ENCODE results near the gene ARGFX. TPM values are rescaled to one million over a fixed set of nuclear protein-coding genes. Genes with fewer than 3 reads are reported as not detected.

ARGFX gene
- total RNA-seq, 1 experiment from 2014 or later, result not detected

- no peak overlapping the region for H3K4me3 ChIP-seq (replicated peaks in 1 of 2; ENCODE audit: low read depth in 1 of 2, low read length in 2 of 2)
- no peak for TF ChIP-seq TCF7L2 (IDR thresholded peaks at IDR 0.05; ENCODE audit: borderline replicate concordance, extremely low read depth, insufficient read depth, insufficient read length)
- no peak for TF ChIP-seq SRF (IDR thresholded peaks at IDR 0.05; ENCODE audit: low read depth)
- no peak for TF ChIP-seq MAX (IDR thresholded peaks at IDR 0.05)
- no peak for TF ChIP-seq CEBPB (IDR thresholded peaks at IDR 0.05; ENCODE audit: low read depth)
- TF ChIP-seq REST (IDR thresholded peaks at IDR 0.05; ENCODE audit: low read depth), result no peak
- no peak for TF ChIP-seq SIN3A (IDR thresholded peaks at IDR 0.05; ENCODE audit: low read depth)
- no peak for TF ChIP-seq ZFX (IDR thresholded peaks at IDR 0.05)
- TF ChIP-seq CBX3 (IDR thresholded peaks at IDR 0.05; ENCODE audit: low read depth), result no peak
- TF ChIP-seq FOSL1 (IDR thresholded peaks at IDR 0.05; ENCODE audit: low read depth), result no peak
- no peak for TF ChIP-seq SP1 (IDR thresholded peaks at IDR 0.05; ENCODE audit: low read depth)
- TF ChIP-seq ZNF274 (IDR thresholded peaks at IDR 0.05; ENCODE audit: low read depth, low read length), result no peak
- no peak for TF ChIP-seq YY1 (IDR thresholded peaks at IDR 0.05; ENCODE audit: extremely low read depth, insufficient replicate concordance, low read depth, low read length)
- no peak for TF ChIP-seq ZBTB33 (IDR thresholded peaks at IDR 0.05; ENCODE audit: extremely low read depth, insufficient replicate concordance, low read length)
- TF ChIP-seq POLR2AphosphoS5 (IDR thresholded peaks at IDR 0.05; ENCODE audit: low read depth, low read length), result no peak
- no peak for TF ChIP-seq CTCF (IDR thresholded peaks at IDR 0.05 in 2 of 3, conservative IDR thresholded peaks at IDR 0.05 in 1 of 3; ENCODE audit: borderline replicate concordance in 1 of 3, insufficient read depth in 1 of 3, low read depth in 2 of 3, low read length in 2 of 3)
- TF ChIP-seq EGR1 (IDR thresholded peaks at IDR 0.05; ENCODE audit: low read depth), result no peak
- no peak overlapping the region for H3K27ac ChIP-seq (ENCODE audit: low read depth, low read length)
- POLR2A ChIA-PET, result no interaction called here
- CTCF ChIA-PET, result no interaction called here
- 0 out of 4 replicates have a peak, but pooled peaks cover 0 to 7% of the 10 kb centered on the region in 2 experiments for H3K4me1 ChIP-seq (ENCODE audit: control insufficient read depth in 1 of 2, insufficient read depth in 2 of 2, low read length in 2 of 2)
- DNase-seq (ENCODE audit: low read depth, low spot score) (no peak), ATAC-seq (no peak)
- H3K9me2 ChIP-seq (ENCODE audit: insufficient read depth), result no peaks in the 10 kb centered on the region; the same call in 1 of the 2 replicates
- H4K20me1 ChIP-seq (ENCODE audit: insufficient read depth), result no peaks in the 10 kb centered on the region
- no peak overlapping the region for H3K9ac ChIP-seq (ENCODE audit: low read length)
- H3K4me2 ChIP-seq (ENCODE audit: low read length), result no peak overlapping the region
- intact Hi-C loops (cut with micrococcal nuclease), result no loop called here
- no peaks in the 10 kb centered on the region for H3K79me2 ChIP-seq (ENCODE audit: insufficient read depth, low read length)
- BruUV-seq (replicated peaks), result no TSS peak
- no peaks in the 10 kb centered on the region for H3K36me3 ChIP-seq (ENCODE audit: control insufficient read depth in 1 of 2, insufficient read depth in 2 of 2, low read length in 2 of 2)
- RAD21 ChIA-PET (ENCODE audit: low non-redundant PET in 1 of 2, low total read pairs in 2 of 2, uncharacterized antibody in 2 of 2, unreplicated experiment in 2 of 2), result no interaction called here
- no peaks in the 10 kb centered on the region for H3K9me3 ChIP-seq (ENCODE audit: control insufficient read depth in 1 of 2, insufficient read depth in 1 of 2, low read depth in 1 of 2, low read length in 2 of 2)
- H2AFZ ChIP-seq (ENCODE audit: low read depth, low read length, poor library complexity, severe bottlenecking), result no peak overlapping the region
- H3K27me3 ChIP-seq (ENCODE audit: insufficient read depth, low read length), result no peaks in the 10 kb centered on the region
Measured at GRCh38 chr3:121604759-121605158, 37.0 kb downstream of the ARGFX start.
